ENCODE measurements around the gene SEMA3F. TPM values are rescaled to one million over a fixed set of nuclear protein-coding genes. Genes with fewer than 3 reads are reported as not detected.

SEMA3F gene
- total and polyA plus RNA-seq, 2 of the 4 experiments (the other 2 are of a cell fraction), result 7.3 to 23.3 TPM

DNA sequence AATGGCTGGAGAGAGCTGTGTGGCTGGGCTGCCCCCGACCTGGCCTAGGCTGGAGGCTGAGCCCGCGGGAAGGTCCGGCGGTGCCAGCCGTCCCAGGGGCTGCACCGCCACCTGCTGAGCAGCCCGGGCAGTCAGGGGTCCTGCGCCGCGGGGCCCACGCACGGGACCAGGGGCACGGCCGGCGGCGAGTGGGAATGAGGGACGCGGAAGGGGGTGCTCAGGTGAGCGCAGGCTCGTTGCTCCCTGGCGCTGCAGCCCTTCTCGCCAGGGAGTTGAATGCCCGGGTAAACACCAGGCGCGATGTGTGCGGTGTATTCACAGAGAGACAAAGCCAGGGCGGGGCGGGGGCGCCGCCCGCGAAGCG, 666 bp upstream of the SEMA3F start:
- DNase-seq, result no peak

More for the DNA sequence above, 666 bp upstream of the SEMA3F start:
- H3K14ac ChIP-seq (replicated peaks; ENCODE audit: low read depth, low read length), result no peak overlapping the region
- H2AFZ ChIP-seq (replicated peaks; ENCODE audit: low read length, poor library complexity), result peak overlapping the region; percentile 70
- no peak overlapping the region for H3K27ac ChIP-seq (ENCODE audit: insufficient read depth, low read length)
- 4% methylated on average over 24 of the region's 34 CpGs; no CpG with 5 or more reads in 1 of the 2 experiments for WGBS, 2 experiments (ENCODE audit: extremely low coverage in 2 of 2, insufficient read length in 1 of 2)
- in situ Hi-C loops (cut with MboI; ENCODE audit: low sequenced_read_pairs) (no loop called here), dilution Hi-C loops (cut with HindIII; ENCODE audit: low sequenced_read_pairs, unreplicated experiment) (no loop called here), intact Hi-C loops (cut with micrococcal nuclease) (no loop called here)
- H2BK20ac ChIP-seq (ENCODE audit: low read depth, low read length), result no peak overlapping the region
- H3K9ac ChIP-seq (ENCODE audit: low read depth, low read length), result no peak overlapping the region
- H2AK9ac ChIP-seq (replicated peaks; ENCODE audit: low read depth, low read length, poor library complexity), result peak overlapping the region; percentile 83
- no peak overlapping the region for H4K5ac ChIP-seq (ENCODE audit: low read depth, low read length)
- H4K20me1 ChIP-seq (ENCODE audit: insufficient read depth, low read length), result 0 out of 2 replicates have a peak, but pooled peaks cover 4% of the 10 kb centered on the region
- peaks cover 7% of the 10 kb centered on the region; the same call in 1 of the 2 replicates for H3K27me3 ChIP-seq (ENCODE audit: control insufficient read depth, insufficient read depth, low read length)
- H2BK5ac ChIP-seq (ENCODE audit: low read depth, low read length, poor library complexity, severe bottlenecking), result no peak overlapping the region
- H2AK5ac ChIP-seq (ENCODE audit: low read depth, low read length), result no peak overlapping the region
- ATAC-seq (ENCODE audit: low read depth), result peak; percentile 9
- peaks cover 10% of the 10 kb centered on the region for H3K9me1 ChIP-seq (ENCODE audit: insufficient read depth, low read length)
- no peak overlapping the region for H4K91ac ChIP-seq (ENCODE audit: insufficient read depth, low read depth, low read length)
- H2BK15ac ChIP-seq (ENCODE audit: low read depth, low read length), result no peak overlapping the region
- H3K36me3 ChIP-seq (ENCODE audit: control insufficient read depth, insufficient read depth, low read length), result no peaks in the 10 kb centered on the region
- H3K18ac ChIP-seq (ENCODE audit: low read depth, low read length), result no peak overlapping the region
- H3K4me2 ChIP-seq (ENCODE audit: low read depth, low read length), result peak overlapping the region; percentile 86
- H3K9me3 ChIP-seq (ENCODE audit: control insufficient read depth, insufficient read depth, low read length), result no peaks in the 10 kb centered on the region
- H3K4ac ChIP-seq (ENCODE audit: low read depth, low read length), result no peak overlapping the region
- H4K8ac ChIP-seq (ENCODE audit: low read depth in 2 of 2, low read length in 2 of 2), result no peak overlapping the region
- H3K4me1 ChIP-seq (ENCODE audit: control insufficient read depth, insufficient read depth, low read length), result peaks cover 25% of the 10 kb centered on the region
- no TSS peak for BruUV-seq (replicated peaks)
- no peak overlapping the region for H3K56ac ChIP-seq (ENCODE audit: extremely low read depth, insufficient read depth, low read length)
- H3K79me1 ChIP-seq (ENCODE audit: low read depth in 1 of 2, low read length in 2 of 2), result peaks cover 8 to 39% of the 10 kb centered on the region in 2 experiments; a peak in 3 of 4 replicates
- ChIA-PET CTCF (no interaction called here), POLR2A (ENCODE audit: unreplicated experiment) (no interaction called here)
- H3K23ac ChIP-seq (ENCODE audit: low read depth, low read length), result no peak overlapping the region
- peak overlapping the region; percentile 34 for H3K4me3 ChIP-seq (ENCODE audit: insufficient read depth, low read depth, low read length)
- TF ChIP-seq SMC3 (IDR thresholded peaks at IDR 0.05; ENCODE audit: low read depth, low read length) (peak; percentile 27; the same call in 1 of the 2 replicates), MXI1 (IDR thresholded peaks at IDR 0.05; ENCODE audit: borderline replicate concordance, low read depth, low read length) (no peak), RAD21 (IDR thresholded peaks at IDR 0.05; ENCODE audit: low read length) (peak; percentile 50), NFE2L2 (IDR thresholded peaks at IDR 0.05; ENCODE audit: low read depth, low read length) (no peak), RFX5 (IDR thresholded peaks at IDR 0.05; ENCODE audit: low read depth, low read length) (no peak), POLR2A (IDR thresholded peaks at IDR 0.05; ENCODE audit: low read depth, low read length) (no peak), FOS (IDR thresholded peaks at IDR 0.05; ENCODE audit: low read depth, low read length) (no peak), CEBPB (IDR thresholded peaks at IDR 0.05; ENCODE audit: low read depth, low read length) (no peak)
- TF ChIP-seq, protein P1, sequence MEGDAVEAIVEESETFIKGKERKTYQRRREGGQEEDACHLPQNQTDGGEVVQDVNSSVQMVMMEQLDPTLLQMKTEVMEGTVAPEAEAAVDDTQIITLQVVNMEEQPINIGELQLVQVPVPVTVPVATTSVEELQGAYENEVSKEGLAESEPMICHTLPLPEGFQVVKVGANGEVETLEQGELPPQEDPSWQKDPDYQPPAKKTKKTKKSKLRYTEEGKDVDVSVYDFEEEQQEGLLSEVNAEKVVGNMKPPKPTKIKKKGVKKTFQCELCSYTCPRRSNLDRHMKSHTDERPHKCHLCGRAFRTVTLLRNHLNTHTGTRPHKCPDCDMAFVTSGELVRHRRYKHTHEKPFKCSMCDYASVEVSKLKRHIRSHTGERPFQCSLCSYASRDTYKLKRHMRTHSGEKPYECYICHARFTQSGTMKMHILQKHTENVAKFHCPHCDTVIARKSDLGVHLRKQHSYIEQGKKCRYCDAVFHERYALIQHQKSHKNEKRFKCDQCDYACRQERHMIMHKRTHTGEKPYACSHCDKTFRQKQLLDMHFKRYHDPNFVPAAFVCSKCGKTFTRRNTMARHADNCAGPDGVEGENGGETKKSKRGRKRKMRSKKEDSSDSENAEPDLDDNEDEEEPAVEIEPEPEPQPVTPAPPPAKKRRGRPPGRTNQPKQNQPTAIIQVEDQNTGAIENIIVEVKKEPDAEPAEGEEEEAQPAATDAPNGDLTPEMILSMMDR (conservative IDR thresholded peaks at IDR 0.05; ENCODE audit: low read depth, low read length), result peak; percentile 43
- TF ChIP-seq, protein P2, sequence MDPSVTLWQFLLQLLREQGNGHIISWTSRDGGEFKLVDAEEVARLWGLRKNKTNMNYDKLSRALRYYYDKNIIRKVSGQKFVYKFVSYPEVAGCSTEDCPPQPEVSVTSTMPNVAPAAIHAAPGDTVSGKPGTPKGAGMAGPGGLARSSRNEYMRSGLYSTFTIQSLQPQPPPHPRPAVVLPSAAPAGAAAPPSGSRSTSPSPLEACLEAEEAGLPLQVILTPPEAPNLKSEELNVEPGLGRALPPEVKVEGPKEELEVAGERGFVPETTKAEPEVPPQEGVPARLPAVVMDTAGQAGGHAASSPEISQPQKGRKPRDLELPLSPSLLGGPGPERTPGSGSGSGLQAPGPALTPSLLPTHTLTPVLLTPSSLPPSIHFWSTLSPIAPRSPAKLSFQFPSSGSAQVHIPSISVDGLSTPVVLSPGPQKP (IDR thresholded peaks at IDR 0.05; ENCODE audit: borderline replicate concordance, low read depth, low read length), result no peak
- TF ChIP-seq, protein P3, sequence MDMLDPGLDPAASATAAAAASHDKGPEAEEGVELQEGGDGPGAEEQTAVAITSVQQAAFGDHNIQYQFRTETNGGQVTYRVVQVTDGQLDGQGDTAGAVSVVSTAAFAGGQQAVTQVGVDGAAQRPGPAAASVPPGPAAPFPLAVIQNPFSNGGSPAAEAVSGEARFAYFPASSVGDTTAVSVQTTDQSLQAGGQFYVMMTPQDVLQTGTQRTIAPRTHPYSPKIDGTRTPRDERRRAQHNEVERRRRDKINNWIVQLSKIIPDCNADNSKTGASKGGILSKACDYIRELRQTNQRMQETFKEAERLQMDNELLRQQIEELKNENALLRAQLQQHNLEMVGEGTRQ (IDR thresholded peaks at IDR 0.05; ENCODE audit: low read depth, low read length), result no peak
- no peak overlapping the region for H2BK120ac ChIP-seq (ENCODE audit: low read depth, low read length)
